Muscle of leg (tissue), 16 donors: Measurements from ENCODE around the gene USP35. TPM values are rescaled to one million over a fixed set of nuclear protein-coding genes. Genes with fewer than 3 reads are reported as not detected.
A peak's percentile ranks its signal among the peaks of the same experiment; 100 is the strongest.

Experiments
- DNase-seq: peaks from one replicate; pipeline ENCODE4 v3.0.0; 2013
- H3K27ac ChIP-seq: one replicate; pipeline ENCODE4 v1.5.1; 2013; ENCODE audit warnings: mild to moderate bottlenecking, low read length, control low read depth
- H3K27me3 ChIP-seq: one replicate; pipeline ENCODE4 v1.6.1; 2013; ENCODE audit warnings: low read length; ENCODE audit not compliant: control insufficient read depth, insufficient read depth
- H3K36me3 ChIP-seq: one replicate; pipeline ENCODE4 v1.6.1; 2013; ENCODE audit warnings: low read length; ENCODE audit not compliant: control insufficient read depth, insufficient read depth
- H3K4me1 ChIP-seq: one replicate; pipeline ENCODE4 v1.6.1; 2013; ENCODE audit warnings: low read length; ENCODE audit not compliant: control insufficient read depth, insufficient read depth
- H3K4me3 ChIP-seq: one replicate; pipeline ENCODE4 v1.5.1; 2013; ENCODE audit warnings: low read length, control low read depth
- H3K9me3 ChIP-seq: replicated peaks from 2 replicates; pipeline ENCODE4 v1.6.1; 2013; ENCODE audit warnings: low read depth, low read length; ENCODE audit not compliant: control insufficient read depth
- WGBS: methylation state at CpG from one replicate; pipeline ENCODE4 v1.1.5; 2013; ENCODE audit warnings: missing lambda C conversion rate; ENCODE audit not compliant: insufficient coverage; 5-methylcytosine and 5-hydroxymethylcytosine counted together
- long read RNA-seq, 11 donors: transcript quantifications; one replicate each; lab custom pipeline, GENCODE V29; 2026
- polyA plus RNA-seq, 8 donors: library from polyadenylated mRNA; unstranded; fragments of 120-200 nt; gene quantifications; one replicate each; pipeline versions ENCODE4 v1.2.1 to v1.2.3, GENCODE V29; 2013; ENCODE audit warnings: inconsistent platforms in 1 of 8, low replicate concordance in 1 of 8; ENCODE audit not compliant: insufficient read length in 8 of 8, insufficient read depth in 1 of 8
- total RNA-seq: library from RNA; stranded (reverse); fragments of 120-200 nt; gene quantifications from one replicate; pipeline ENCODE4 v1.2.4, GENCODE V29; 2013

Gene USP35
- 2.6 TPM for total RNA-seq
- polyA plus RNA-seq = 1 to 10 TPM; 3.5 to 4.8 (median 4.0) TPM
- long read RNA-seq, donor 1 = 0 reads
- long read RNA-seq, donor 2 = 0 reads
- long read RNA-seq, donor 3 = 0 reads
- long read RNA-seq, donor 4 = 0 reads
- long read RNA-seq, donor 5, partial matches to known transcripts = 0 of 1 reads
- long read RNA-seq, donor 5, other reads (novel, unspliced or antisense) = 0 of 1 reads
- long read RNA-seq, donor 6 = 0 reads
- long read RNA-seq, donor 7, full-length matches to known transcripts = 1 of 1 reads
- long read RNA-seq, donor 7, partial matches to known transcripts = 0 of 1 reads
- long read RNA-seq, donor 7, other reads (novel, unspliced or antisense) = 0 of 1 reads
- long read RNA-seq, donor 8 = 0 reads
- long read RNA-seq, donor 9 = 0 reads
- long read RNA-seq, donor 10 = 0 reads
- long read RNA-seq, donor 11 = 0 reads

- peaks cover 3% of the 10 kb centered on the region for H3K36me3 ChIP-seq
- H3K4me1 ChIP-seq = peaks cover 43% of the 10 kb centered on the region
- no peaks in the 10 kb centered on the region for H3K9me3 ChIP-seq
- peak; percentile 99 for DNase-seq
- H3K27me3 ChIP-seq = no peaks in the 10 kb centered on the region
- under 1% methylated on average over 72 of the region's 74 CpGs for WGBS
- peak within 1 kb of the TSS; percentile 79 for H3K27ac ChIP-seq
- peak within 1 kb of the TSS; percentile 95 for H3K4me3 ChIP-seq
These were observed at the start of gene USP35, which contains the start of gene KCTD21 for GRCh38 chr11:78188286-78189173. USP35 (plus strand) TSS chr11:78188919; CDS start chr11:78196246, 7,327 bp downstream. KCTD21 (minus strand) TSS chr11:78188626; CDS start chr11:78174554, 14,072 bp downstream.

GRCh38 chr11:78139422-78140391, 49.0 kb upstream of the USP35 start, which contains the start of gene ALG8:
ALG8 (minus strand) TSS chr11:78139626; CDS start chr11:78139588, 38 bp downstream.
- Histone ChIP-seq H3K27me3 (no peaks in the 10 kb centered on the region), H3K4me1 (peaks cover 11% of the 10 kb centered on the region), H3K4me3 (peak within 1 kb of the TSS; percentile 82), H3K9me3 (no peaks in the 10 kb centered on the region), H3K27ac (peak within 1 kb of the TSS; percentile 81), H3K36me3 (peaks cover 4% of the 10 kb centered on the region)
- DNase-seq = peak; percentile 98
- under 1% methylated on average over 33 of the region's 52 CpGs for WGBS

GRCh38 chr11:78140392-78141077, 48.2 kb upstream of the USP35 start:
- peaks cover 11% of the 10 kb centered on the region for H3K4me1 ChIP-seq
- 80% methylated on average over 10 of the region's 17 CpGs for WGBS

GRCh38 chr11:78145511-78146025, 43.2 kb upstream of the USP35 start:
- Histone ChIP-seq H3K9me3 (no peaks in the 10 kb centered on the region), H3K36me3 (no peaks in the 10 kb centered on the region), H3K4me3 (no peak overlapping the region), H3K27me3 (no peaks in the 10 kb centered on the region), H3K27ac (no peak overlapping the region), H3K4me1 (peaks cover under 1% of the 10 kb centered on the region)
- WGBS = 88% methylated on average over 1 of the region's 1 CpG
- DNase-seq = no peak

More at GRCh38 chr11:78140392-78141077, 48.2 kb upstream of the USP35 start:
- Histone ChIP-seq H3K4me3 (peak overlapping the region; percentile 82), H3K9me3 (no peaks in the 10 kb centered on the region), H3K27me3 (no peaks in the 10 kb centered on the region), H3K27ac (no peak overlapping the region), H3K36me3 (peaks cover 4% of the 10 kb centered on the region)
- DNase-seq = no peak

- WGBS = 83% methylated on average over 1 of the region's 2 CpGs
- H3K9me3 ChIP-seq = no peaks in the 10 kb centered on the region
- H3K36me3 ChIP-seq = peaks cover 4% of the 10 kb centered on the region
- H3K4me1 ChIP-seq = no peaks in the 10 kb centered on the region
- no peaks in the 10 kb centered on the region for H3K27me3 ChIP-seq
- H3K27ac ChIP-seq = no peak overlapping the region
- DNase-seq = no peak
- H3K4me3 ChIP-seq = no peak overlapping the region
These were observed 40.9 kb upstream of the USP35 start for GRCh38 chr11:78147807-78148206.

- no peaks in the 10 kb centered on the region for H3K27me3 ChIP-seq
These were observed 39.1 kb upstream of the USP35 start for GRCh38 chr11:78149646-78150045.

GRCh38 chr11:78150346-78150745, 38.4 kb upstream of the USP35 start:
- no peak overlapping the region for H3K27ac ChIP-seq
- H3K36me3 ChIP-seq = peaks cover 4% of the 10 kb centered on the region
- WGBS = 100% methylated on average over 1 of the region's 4 CpGs
- DNase-seq = no peak
- H3K4me3 ChIP-seq = no peak overlapping the region
- no peaks in the 10 kb centered on the region for H3K9me3 ChIP-seq
- H3K4me1 ChIP-seq = no peaks in the 10 kb centered on the region
- H3K27me3 ChIP-seq = no peaks in the 10 kb centered on the region

More at GRCh38 chr11:78149646-78150045, 39.1 kb upstream of the USP35 start:
- Histone ChIP-seq H3K36me3 (peaks cover 4% of the 10 kb centered on the region), H3K4me1 (no peaks in the 10 kb centered on the region), H3K27ac (no peak overlapping the region), H3K9me3 (no peaks in the 10 kb centered on the region), H3K4me3 (no peak overlapping the region)
- WGBS = no CpG with 5 or more reads among the region's 1 CpG
- DNase-seq = peak; percentile 29

GRCh38 chr11:78150754-78151153, 38.0 kb upstream of the USP35 start:
- no peaks in the 10 kb centered on the region for H3K9me3 ChIP-seq
- peaks cover 4% of the 10 kb centered on the region for H3K36me3 ChIP-seq
- no peaks in the 10 kb centered on the region for H3K4me1 ChIP-seq
- DNase-seq = no peak
- no peak overlapping the region for H3K27ac ChIP-seq
- H3K27me3 ChIP-seq = no peaks in the 10 kb centered on the region
- H3K4me3 ChIP-seq = no peak overlapping the region

- DNase-seq = no peak
- H3K4me3 ChIP-seq = no peak overlapping the region
- no peaks in the 10 kb centered on the region for H3K4me1 ChIP-seq
- H3K36me3 ChIP-seq = peaks cover 4% of the 10 kb centered on the region
- no peaks in the 10 kb centered on the region for H3K27me3 ChIP-seq
- no peak overlapping the region for H3K27ac ChIP-seq
- H3K9me3 ChIP-seq = no peaks in the 10 kb centered on the region
These were observed 36.9 kb upstream of the USP35 start for GRCh38 chr11:78151804-78152203.
